T-helper 2 cell treated with Interferon-gamma antibody and Interleukin-4, amounts not matched to agents 5 μg/mL and 100 μg/mL, for 36 hours (primary cell): ENCODE results near the gene DDX56.

Source experiments
- DNase-seq: peaks from one replicate; pipeline ENCODE4 v3.0.0; 2021; ENCODE audit warnings: low spot score
- H3K27ac Mint-ChIP-seq: one replicate; pipeline ENCODE4 v1.8.0; 2021; ENCODE audit warnings: mild to moderate bottlenecking, mixed read lengths
- H3K27me3 Mint-ChIP-seq: one replicate; pipeline ENCODE4 v1.8.0; 2021; ENCODE audit warnings: low read depth, mixed read lengths
- H3K36me3 Mint-ChIP-seq: one replicate; pipeline ENCODE4 v1.8.0; 2021; ENCODE audit warnings: low read depth, mixed read lengths
- H3K4me1 Mint-ChIP-seq: one replicate; pipeline ENCODE4 v1.8.0; 2021; ENCODE audit warnings: low read depth, mixed read lengths
- H3K4me3 Mint-ChIP-seq: one replicate; pipeline ENCODE4 v1.8.0; 2022; ENCODE audit warnings: mild to moderate bottlenecking, moderate library complexity, mixed read lengths
- H3K9me3 Mint-ChIP-seq: one replicate; pipeline ENCODE4 v1.8.0; 2021; ENCODE audit warnings: mixed read lengths

The DDX56 gene

GRCh38 chr7:44573464-44574286, at the start of gene DDX56:
Gene DDX56, minus strand, starts transcription at chr7:44573908. Its CDS starts 13 bp downstream, at chr7:44573895.
- Mint-ChIP-seq H3K27ac (peak within 1 kb of the TSS; percentile 95), H3K9me3 (no peaks in the 10 kb centered on the region), H3K27me3 (no peaks in the 10 kb centered on the region), H3K36me3 (peaks cover 60% of the 10 kb centered on the region), H3K4me3 (peak within 1 kb of the TSS; percentile 99), H3K4me1 (peaks cover 28% of the 10 kb centered on the region)
- DNase-seq = peak; percentile 94

DNA sequence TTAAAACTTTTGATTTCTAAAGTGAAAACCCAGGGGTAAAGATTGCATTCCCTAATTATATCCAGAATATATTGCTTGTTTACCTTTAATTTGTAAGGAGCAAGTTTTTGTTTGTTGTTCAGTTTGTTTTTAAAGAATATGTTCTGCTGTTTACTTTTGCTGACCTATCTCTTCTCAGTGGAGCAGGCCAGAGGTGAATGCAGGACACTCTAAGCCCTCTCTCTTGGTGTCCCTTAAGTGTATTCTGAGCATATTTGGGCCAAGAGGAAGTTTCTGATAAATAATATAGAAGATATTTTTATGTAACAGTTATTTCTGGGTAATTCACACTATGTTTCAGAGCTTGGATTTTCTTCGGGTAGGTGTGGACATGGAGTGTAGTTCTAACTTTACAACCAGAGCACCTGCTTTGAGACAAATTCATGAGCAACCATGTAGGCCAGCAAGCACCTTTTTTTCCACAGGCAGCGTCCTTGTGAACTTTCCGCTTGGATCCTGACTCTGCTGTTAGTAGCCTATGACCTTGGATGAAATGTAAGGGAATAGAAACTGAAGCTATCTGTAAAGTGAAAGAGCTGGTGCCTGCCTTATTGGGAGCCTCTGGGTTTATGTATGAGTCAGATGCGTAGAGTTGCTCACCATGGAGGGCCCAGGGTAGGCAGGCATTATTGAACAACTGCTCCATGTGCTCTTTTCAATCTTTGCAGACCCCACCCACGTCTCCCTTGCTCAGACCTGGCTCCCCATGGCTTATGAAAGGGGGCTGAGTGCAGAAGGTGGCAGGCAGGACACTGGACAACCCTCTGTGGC, 48.8 kb upstream of the DDX56 start:
- Mint-ChIP-seq H3K4me1 (peaks cover 72% of the 10 kb centered on the region), H3K9me3 (no peaks in the 10 kb centered on the region), H3K27ac (peak overlapping the region; percentile 96), H3K27me3 (no peaks in the 10 kb centered on the region), H3K36me3 (peaks cover 57% of the 10 kb centered on the region), H3K4me3 (peak overlapping the region; percentile 77)
- peak; percentile 47 for DNase-seq

DNA sequence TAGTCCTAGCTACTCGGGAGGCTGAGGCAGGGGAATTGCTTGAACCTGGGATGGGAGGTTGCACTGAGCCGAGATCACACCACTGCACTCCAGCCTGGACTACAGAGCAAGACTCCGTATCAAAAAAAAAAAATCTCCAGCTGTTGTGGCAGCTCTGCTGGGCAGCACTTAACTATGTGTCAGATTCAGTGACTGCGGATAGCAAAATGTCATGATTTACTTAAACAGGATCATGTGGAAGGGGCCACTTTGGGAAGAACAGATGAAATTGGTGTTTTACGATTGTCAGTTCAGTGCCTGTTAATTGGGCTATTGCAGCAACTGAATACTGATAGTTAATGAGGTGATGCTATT, 48.0 kb upstream of the DDX56 start:
- H3K27ac Mint-ChIP-seq = peak overlapping the region; percentile 8
- H3K27me3 Mint-ChIP-seq = no peaks in the 10 kb centered on the region
- H3K4me3 Mint-ChIP-seq = no peak overlapping the region

GRCh38 chr7:44621034-44621749, 47.5 kb upstream of the DDX56 start:
- DNase-seq = no peak
- H3K9me3 Mint-ChIP-seq = no peaks in the 10 kb centered on the region
- no peak overlapping the region for H3K4me3 Mint-ChIP-seq
- H3K27me3 Mint-ChIP-seq = no peaks in the 10 kb centered on the region
- peak overlapping the region; percentile 13 for H3K27ac Mint-ChIP-seq
- H3K4me1 Mint-ChIP-seq = peaks cover 77% of the 10 kb centered on the region
- peaks cover 50% of the 10 kb centered on the region for H3K36me3 Mint-ChIP-seq

More for the DNA sequence above, 48.0 kb upstream of the DDX56 start:
- H3K4me1 Mint-ChIP-seq = peaks cover 79% of the 10 kb centered on the region
- DNase-seq = no peak
- H3K36me3 Mint-ChIP-seq = peaks cover 56% of the 10 kb centered on the region
- no peaks in the 10 kb centered on the region for H3K9me3 Mint-ChIP-seq

DNA sequence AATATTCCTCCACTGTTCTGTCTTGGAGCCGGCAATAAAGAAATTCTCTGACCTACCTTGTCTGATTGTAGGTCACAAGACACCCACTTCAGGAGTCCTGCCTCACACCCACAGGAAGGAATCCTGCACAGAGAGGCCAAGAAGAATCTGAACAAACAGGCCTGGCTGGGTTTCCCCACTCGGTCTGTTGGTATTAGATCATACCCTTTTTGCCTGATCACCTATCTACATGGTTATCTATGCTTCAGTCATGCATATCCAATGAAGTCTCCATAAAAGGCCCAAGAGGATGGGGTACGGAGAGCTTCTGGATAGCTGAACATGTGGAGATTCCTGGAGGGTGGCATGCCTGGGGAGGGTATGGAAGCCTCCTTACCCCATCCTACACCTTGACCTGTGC, 45.0 kb upstream of the DDX56 start:
- Mint-ChIP-seq H3K36me3 (peaks cover 37% of the 10 kb centered on the region), H3K27me3 (no peaks in the 10 kb centered on the region), H3K27ac (peak overlapping the region; percentile 67), H3K4me3 (no peak overlapping the region), H3K9me3 (no peaks in the 10 kb centered on the region), H3K4me1 (peaks cover 69% of the 10 kb centered on the region)
- DNase-seq = no peak

GRCh38 chr7:44618045-44618444, 44.3 kb upstream of the DDX56 start:
- H3K4me3 Mint-ChIP-seq = no peak overlapping the region
- no peaks in the 10 kb centered on the region for H3K27me3 Mint-ChIP-seq
- no peaks in the 10 kb centered on the region for H3K9me3 Mint-ChIP-seq
- peak overlapping the region; percentile 67 for H3K27ac Mint-ChIP-seq
- peaks cover 63% of the 10 kb centered on the region for H3K4me1 Mint-ChIP-seq
- no peak for DNase-seq
- H3K36me3 Mint-ChIP-seq = peaks cover 34% of the 10 kb centered on the region

DNA sequence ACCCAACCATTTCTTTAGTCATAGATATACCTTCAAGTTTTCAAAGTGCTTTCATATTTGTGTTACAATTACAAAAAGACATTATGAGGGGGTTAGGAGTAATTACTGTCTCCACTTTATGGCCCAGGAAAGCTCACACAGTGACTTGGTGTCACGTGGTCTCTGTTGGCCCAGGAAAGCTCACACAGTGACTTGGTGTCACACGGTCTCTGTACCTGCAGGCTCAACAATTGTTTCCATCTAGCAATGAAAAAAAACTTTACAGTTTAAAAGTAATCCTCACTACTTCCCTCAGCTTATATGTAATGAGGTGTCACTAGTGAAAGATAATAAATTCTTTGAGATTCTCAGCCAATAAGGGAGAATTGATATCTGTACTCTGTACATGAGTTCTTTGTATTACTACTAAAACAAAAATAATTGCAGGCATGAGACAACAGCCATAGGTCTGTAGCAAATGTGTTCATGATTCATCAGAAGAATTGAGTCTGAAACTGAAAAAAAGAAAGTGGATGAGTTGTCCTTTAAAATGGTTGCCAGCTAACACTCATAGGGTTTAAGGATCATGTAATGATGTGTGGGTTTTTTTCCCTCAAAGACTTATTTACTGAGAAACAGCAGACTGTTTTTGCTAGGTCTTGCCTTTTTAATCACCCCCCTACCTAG, 43.6 kb upstream of the DDX56 start:
- H3K4me3 Mint-ChIP-seq = peak overlapping the region; percentile 1
- no peak for DNase-seq

DNA sequence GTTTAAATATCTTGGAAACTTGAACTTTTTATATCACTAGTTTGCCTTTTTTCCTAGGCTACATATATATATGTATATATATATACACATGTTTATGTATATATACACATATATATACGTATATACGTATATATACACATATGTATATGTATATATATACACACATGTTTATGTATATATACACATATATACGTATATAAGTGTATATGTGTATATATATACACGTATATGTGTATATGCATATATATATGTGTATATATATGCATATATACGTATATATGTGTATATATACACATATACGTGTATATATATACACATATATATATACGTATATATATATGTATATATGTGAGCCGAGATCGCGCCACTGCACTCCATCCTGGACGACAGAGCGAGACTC, 42.8 kb upstream of the DDX56 start:
- DNase-seq = no peak
- Mint-ChIP-seq H3K27ac (no peak overlapping the region), H3K4me3 (no peak overlapping the region), H3K4me1 (peaks cover 54% of the 10 kb centered on the region), H3K9me3 (no peaks in the 10 kb centered on the region), H3K27me3 (no peaks in the 10 kb centered on the region), H3K36me3 (peaks cover 28% of the 10 kb centered on the region)

More for the DNA sequence above, 43.6 kb upstream of the DDX56 start:
- no peaks in the 10 kb centered on the region for H3K9me3 Mint-ChIP-seq
- peaks cover 56% of the 10 kb centered on the region for H3K4me1 Mint-ChIP-seq
- H3K36me3 Mint-ChIP-seq = peaks cover 28% of the 10 kb centered on the region
- no peaks in the 10 kb centered on the region for H3K27me3 Mint-ChIP-seq
- peak overlapping the region; percentile 56 for H3K27ac Mint-ChIP-seq

DNA sequence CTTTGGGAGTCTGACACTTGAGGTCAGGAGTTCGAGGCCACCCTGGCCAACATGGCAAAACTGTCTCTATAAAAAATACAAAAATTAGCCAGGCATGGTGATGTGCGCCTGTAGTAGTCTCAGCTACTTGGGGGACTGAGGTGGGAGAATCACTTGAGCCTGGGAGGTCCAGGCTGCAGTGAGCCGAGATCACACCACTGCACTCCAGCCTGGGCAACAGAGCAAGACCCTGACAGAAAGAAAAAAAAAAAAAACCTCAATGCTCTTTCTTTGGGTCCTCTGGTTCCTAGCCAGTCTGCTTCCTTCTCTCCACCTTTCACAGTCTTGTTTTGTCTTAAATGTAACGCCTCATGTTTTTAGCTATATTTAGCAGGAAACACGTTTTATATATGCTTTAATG, 42.1 kb upstream of the DDX56 start:
- peaks cover 25% of the 10 kb centered on the region for H3K36me3 Mint-ChIP-seq
- H3K4me3 Mint-ChIP-seq = no peak overlapping the region
- DNase-seq = no peak
- peaks cover 49% of the 10 kb centered on the region for H3K4me1 Mint-ChIP-seq
- no peaks in the 10 kb centered on the region for H3K27me3 Mint-ChIP-seq
- H3K9me3 Mint-ChIP-seq = no peaks in the 10 kb centered on the region
- peak overlapping the region; percentile 73 for H3K27ac Mint-ChIP-seq

DNA sequence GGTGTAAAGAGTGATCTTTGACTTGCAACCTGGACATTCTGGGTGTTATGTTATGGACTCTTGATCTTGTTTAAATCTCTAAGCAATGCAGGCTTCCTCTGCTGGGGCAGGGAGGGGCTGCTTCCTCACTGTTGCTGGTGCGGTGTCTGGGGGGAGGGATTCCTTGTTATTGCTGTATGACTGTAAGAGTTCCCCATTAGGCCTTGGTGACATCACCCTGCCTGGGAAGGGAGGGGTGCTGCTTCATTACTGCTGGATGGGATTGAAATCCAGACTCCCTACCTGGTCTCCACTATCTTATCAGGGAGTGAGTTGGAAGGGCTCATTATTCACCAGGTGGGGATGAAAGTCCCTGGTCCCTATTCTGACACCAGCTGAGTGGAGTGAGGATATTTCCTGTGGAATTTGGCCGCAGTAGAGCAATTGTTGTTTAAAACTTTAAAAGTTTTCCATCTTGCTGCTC, 41.5 kb upstream of the DDX56 start:
- DNase-seq = no peak
- H3K36me3 Mint-ChIP-seq = peaks cover 22% of the 10 kb centered on the region
- no peaks in the 10 kb centered on the region for H3K9me3 Mint-ChIP-seq
- H3K4me1 Mint-ChIP-seq = peaks cover 47% of the 10 kb centered on the region
- H3K4me3 Mint-ChIP-seq = peak overlapping the region; percentile 33
- H3K27ac Mint-ChIP-seq = peak overlapping the region; percentile 49
- no peaks in the 10 kb centered on the region for H3K27me3 Mint-ChIP-seq

- Mint-ChIP-seq H3K27me3 (no peaks in the 10 kb centered on the region), H3K4me1 (peaks cover 40% of the 10 kb centered on the region), H3K4me3 (no peak overlapping the region), H3K9me3 (no peaks in the 10 kb centered on the region), H3K27ac (no peak overlapping the region), H3K36me3 (peaks cover 16% of the 10 kb centered on the region)
- DNase-seq = no peak
Observed at GRCh38 chr7:44609829-44610228, 36.1 kb upstream of the DDX56 start.

GRCh38 chr7:44608916-44609648, 35.4 kb upstream of the DDX56 start:
- DNase-seq = no peak
- H3K4me3 Mint-ChIP-seq = peak overlapping the region; percentile 27

More at GRCh38 chr7:44608916-44609648, 35.4 kb upstream of the DDX56 start:
- Mint-ChIP-seq H3K27me3 (no peaks in the 10 kb centered on the region), H3K36me3 (peaks cover 12% of the 10 kb centered on the region), H3K4me1 (peaks cover 35% of the 10 kb centered on the region), H3K27ac (no peak overlapping the region), H3K9me3 (no peaks in the 10 kb centered on the region)
